ENCODE measurements around the gene APOL2.
"Not testable (repeated sequence)": the region's sequence is repeated elsewhere in the genome, so short reads cannot be mapped to it uniquely, and the experiment has no call there.

Gene APOL2

DNA sequence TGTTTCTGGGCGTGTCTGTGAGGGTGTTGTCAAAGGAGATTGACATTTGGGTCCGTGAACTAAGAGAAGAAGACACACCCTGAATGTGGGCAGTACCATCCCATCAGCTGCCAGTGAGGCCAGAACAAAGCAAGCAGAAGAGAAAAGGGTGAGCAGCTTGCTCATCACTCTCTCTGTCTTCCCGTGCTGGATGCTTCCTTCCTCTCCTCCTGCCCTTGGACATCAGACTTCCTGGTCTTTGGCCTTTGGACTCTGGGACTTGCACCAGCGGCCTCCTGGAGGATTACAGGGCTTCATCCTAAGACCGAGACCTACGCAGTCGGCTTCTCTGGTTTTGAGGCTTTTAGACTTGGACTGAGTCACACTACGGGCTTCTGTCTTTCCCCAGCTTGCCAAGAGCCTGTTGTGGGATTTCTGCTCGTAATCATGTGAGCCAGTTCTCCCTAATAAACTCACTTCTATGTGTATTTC lies 18.8 kb downstream of the APOL2 start:
- peak; percentile 78 for DNase-seq

GRCh38 chr22:36218648-36219193 lies 20.6 kb downstream of the APOL2 start:
- no peak for DNase-seq

GRCh38 chr22:36215981-36216380 lies 23.3 kb downstream of the APOL2 start:
- no peak for DNase-seq

DNA sequence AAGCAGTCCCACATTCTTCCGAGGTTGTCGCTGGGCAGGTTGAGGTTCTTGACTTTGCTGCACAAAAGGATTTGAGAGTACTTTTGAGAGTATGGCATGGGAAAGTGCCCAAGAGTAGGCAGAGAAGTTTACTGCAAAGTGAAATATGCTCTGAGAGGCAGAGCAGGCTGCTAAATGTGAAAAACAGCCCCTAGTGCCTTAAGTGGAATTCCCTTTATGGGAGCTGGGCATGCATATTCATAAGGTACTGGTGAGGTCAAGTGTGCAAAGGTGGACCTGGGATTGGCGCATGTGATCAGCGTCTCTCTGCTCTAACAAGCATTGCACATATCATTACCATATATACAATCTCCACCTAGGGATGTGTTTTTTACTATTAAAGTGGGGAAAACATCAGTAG lies 25.7 kb downstream of the APOL2 start:
- no peak for DNase-seq

DNA sequence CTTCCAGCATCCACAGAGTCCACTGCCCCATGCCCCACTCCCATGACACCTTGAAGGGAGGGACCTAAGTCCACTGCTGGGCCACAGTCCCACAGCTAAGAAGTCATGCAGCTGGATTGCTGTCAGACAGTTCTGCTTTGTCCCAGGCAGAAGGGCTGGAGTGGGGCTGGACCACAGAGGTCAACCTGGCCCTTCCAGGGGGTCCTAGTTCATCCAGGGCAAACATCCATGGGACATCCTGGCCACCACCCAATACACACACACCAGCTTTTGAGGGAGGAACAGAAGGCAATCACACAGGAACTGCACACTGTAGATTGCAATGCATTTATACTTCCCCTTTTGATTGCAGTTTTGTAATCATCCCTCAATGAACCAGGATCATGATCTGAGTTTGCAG lies 26.4 kb downstream of the APOL2 start:
- no peak for DNase-seq

DNA sequence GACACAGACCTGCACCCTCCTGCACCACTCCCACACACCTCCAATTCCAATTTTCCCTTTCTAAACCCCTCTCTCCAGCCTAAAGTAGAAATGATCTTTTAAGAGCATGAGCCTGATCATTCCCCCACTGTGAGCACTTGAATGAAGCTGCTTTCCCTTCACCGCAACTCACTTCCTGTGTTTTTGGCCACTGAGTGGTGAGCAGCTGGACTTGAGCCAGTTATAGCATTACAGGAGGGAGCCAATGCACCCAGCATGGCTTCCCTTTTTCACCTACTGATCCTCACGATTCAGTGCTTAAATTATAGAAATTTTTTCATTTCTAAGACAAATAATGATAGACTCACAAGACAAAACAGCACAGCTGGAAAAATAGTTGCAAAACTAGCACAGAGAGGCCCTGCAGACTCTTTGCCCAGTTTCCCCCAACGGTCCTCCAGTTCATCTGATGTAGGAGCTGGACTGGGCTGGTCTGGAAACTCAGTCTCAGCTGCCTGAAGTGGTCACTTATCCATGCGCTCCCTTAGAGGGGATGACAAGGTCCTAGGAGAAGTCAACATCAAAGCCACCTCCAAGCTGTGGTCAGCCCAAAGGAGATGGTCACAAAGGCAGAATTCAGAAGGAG lies 28.0 kb downstream of the APOL2 start:
- DNase-seq: no peak

- DNase-seq: no peak
These were observed 29.1 kb downstream of the APOL2 start for GRCh38 chr22:36210224-36210623.

GRCh38 chr22:36209488-36209908 lies 29.8 kb downstream of the APOL2 start:
- not testable (repeated sequence) for DNase-seq

DNA sequence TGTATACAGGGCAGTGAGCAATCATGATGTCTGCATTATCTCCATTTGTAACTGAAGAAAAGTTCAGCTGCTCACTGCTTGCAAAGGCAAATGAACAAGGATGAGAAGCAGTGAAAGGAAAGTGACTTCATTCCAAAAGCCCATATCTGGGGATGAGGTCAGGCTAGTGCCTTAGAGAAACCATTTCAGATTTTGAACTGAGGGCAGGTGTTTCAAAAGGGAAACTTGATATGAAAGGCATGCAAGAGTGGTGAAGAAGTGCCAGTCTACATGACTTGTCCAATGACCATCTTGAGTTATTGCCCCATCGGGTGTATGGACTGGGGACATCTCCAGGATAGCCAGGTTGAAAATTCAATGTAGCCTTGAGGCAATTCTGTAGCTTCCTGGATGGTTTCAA lies 30.4 kb downstream of the APOL2 start:
- no peak for DNase-seq

GRCh38 chr22:36208162-36208765 lies 31.1 kb downstream of the APOL2 start:
- DNase-seq: no peak

GRCh38 chr22:36206255-36206654 lies 33.1 kb downstream of the APOL2 start:
- no peak for DNase-seq

GRCh38 chr22:36205573-36205972 lies 33.8 kb downstream of the APOL2 start:
- DNase-seq: not testable (repeated sequence)

GRCh38 chr22:36204632-36205015 lies 34.7 kb downstream of the APOL2 start:
- DNase-seq: no peak

- DNase-seq: no peak
These were observed 35.2 kb downstream of the APOL2 start for GRCh38 chr22:36204001-36204631.

- DNase-seq: not testable (repeated sequence)
These were observed 35.9 kb downstream of the APOL2 start for GRCh38 chr22:36203441-36203840.

GRCh38 chr22:36202906-36203305 lies 36.4 kb downstream of the APOL2 start:
- peak; percentile 1 for DNase-seq

DNA sequence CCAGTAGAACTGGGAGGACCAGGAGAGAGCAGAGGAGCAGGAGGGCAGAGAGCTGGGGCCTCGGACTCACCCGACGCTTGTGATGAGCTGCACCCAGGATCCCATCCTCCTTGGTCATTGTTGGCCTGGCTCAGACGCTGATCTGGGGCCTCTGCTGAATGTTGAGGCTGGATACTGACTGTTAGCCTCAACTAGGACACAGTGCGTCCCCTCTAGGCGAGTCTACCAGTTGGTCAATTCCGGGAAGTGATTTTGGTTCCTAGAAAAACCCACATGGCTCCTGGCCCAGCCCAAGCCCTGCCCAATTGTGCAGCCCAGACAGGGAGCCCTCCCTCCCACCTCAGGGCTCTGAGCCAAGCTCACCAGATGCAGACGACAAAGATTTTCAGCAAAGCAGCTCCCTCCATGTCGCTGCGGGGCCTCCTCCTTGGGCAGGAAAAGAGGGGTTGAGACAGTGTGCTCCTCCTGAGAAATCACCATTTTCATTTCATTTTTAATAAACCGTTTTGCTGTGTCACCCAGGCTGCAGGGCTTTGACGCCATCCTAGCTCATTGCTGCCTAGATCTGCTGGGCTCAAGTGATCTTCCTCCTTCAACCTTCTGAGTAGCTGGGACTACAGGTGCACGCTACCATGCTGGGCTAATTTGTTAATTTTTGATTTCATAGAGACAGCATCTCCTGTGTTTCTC lies 37.6 kb downstream of the APOL2 start, which contains the start of gene APOL4:
APOL4 (minus strand) TSS at position 180 of the 690 bp plus-strand sequence; CDS start at position 105, 75 bp downstream.
- no peak for DNase-seq

GRCh38 chr22:36201025-36201424 lies 38.3 kb downstream of the APOL2 start:
- not testable (repeated sequence) for DNase-seq

DNA sequence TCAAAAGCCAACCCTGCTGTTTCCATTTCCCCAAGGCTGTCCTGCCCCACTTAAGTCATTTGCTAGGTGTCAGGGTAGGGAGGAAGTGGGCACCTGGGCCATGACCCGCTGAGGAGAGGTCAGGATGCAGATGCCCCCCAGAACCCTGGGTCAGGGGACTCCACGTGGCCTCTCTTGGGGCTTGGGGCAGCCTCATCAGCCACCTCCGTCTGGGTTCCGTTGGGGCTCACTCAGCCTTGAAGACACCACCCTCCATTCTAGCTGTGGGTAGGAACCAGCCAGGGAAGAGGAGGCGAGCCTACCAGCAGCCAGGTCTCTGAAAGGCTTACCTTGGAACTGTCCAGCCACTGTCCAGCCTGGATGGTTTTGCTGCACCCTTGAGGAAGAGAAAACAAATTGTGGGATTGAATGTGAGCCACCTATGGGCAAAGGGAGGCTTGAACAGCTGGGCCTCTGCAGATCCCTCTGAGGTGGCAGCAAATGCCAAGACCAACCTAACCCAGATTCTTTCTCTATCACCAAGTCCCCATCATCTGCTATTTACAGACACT lies 40.3 kb downstream of the APOL2 start:
- DNase-seq: no peak

GRCh38 chr22:36198536-36198935 lies 40.8 kb downstream of the APOL2 start:
- DNase-seq: no peak

GRCh38 chr22:36197514-36198146 lies 41.7 kb downstream of the APOL2 start:
- DNase-seq: no peak

GRCh38 chr22:36197065-36197440 lies 42.3 kb downstream of the APOL2 start:
- peak; percentile 62 for DNase-seq

Measured in NCI-H2227 treated with DMSO at 0.1 percent for 48 hours (cell line).